EH (cell line): ENCODE measurements around the gene ATM.
"Not testable (repeated sequence)": the region's sequence is repeated elsewhere in the genome, so short reads cannot be mapped to it uniquely, and the experiment has no call there.

ENCODE experiments used
- DNase-seq: peaks from one replicate; pipeline ENCODE4 v3.0.0-alpha.2; 2015; ENCODE audit warnings: low read depth

Gene ATM

GRCh38 chr11:108369064-108369463, 146.2 kb downstream of the ATM start:
- DNase-seq = no peak

- DNase-seq = no peak
Observed at GRCh38 chr11:108370315-108370714, 147.4 kb downstream of the ATM start.

DNA sequence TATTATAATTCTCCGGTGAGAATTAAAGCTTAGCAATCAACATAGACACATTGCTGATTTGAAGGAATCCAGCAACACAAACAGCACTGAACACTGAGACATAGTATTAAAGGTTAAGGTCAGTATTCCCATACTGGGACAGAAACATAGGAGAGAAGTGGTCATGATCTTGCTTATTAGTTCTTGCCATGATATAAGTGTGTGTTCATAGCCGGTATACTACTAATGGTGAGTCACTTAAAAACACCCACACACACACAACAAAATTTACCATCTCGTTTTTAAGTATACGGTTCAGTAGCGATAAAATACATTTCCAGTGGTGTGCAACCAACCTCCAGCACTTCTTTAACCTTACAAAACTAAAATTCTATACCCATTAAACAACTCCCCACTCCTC, 148.1 kb downstream of the ATM start:
- DNase-seq = no peak

DNA sequence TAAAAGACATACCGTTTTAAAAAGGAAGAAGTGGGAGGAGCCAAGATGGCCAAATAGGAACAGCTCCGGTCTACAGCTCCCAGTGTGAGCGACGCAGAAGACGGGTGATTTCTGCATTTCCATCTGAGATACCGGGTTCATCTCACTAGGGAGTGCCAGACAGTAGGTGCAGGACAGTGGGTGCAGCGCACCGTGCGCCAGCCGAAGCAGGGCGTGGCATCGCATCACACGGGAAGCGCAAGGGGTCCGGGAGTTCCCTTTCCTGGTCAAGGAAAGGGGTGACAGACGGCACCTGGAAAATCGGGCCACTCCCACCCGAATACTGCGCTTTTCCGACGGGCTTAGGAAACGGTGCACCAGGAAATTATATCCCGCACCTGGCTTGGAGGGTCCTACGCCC, 150.6 kb downstream of the ATM start:
- DNase-seq = not testable (repeated sequence)

- no peak for DNase-seq
Observed at GRCh38 chr11:108388576-108388975, 165.7 kb downstream of the ATM start.

DNA sequence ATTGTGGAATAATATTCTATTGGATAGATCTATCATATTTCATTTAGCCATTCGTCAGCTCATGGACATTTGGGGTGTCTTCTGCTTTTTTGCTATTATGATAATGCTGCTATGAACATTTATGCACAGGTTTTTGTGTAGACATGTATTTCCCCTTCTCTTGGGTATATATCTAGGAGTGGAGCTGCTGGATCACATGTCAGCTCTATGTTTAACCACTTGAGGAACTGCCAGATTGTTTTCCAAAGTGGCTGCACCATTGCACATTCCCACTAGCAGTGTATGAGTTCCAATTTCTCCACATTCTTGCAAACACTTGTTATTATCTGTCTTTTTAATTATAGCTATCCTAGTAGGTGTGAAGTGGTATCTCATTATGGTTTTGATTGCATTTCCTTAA, 169.5 kb downstream of the ATM start:
- DNase-seq = no peak

DNA sequence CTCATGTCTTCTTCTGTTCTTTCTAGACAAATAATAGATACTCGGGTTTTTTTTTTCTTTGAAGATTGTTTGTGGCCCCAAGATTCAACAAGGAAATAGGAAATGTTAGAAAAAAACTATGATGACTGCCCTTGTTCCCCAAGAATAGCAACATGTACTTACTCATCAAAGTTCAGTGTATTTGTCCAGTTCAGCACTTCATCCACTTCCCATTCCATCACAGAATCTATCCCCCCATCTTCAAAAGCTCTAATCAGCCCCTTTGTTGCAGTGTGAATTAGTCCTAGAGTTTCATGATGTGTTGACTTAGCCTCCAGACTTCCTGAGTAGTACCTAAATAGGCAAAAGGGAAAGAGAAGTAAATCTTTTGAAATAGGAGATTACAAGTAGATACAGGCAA, 170.2 kb downstream of the ATM start:
- no peak for DNase-seq

DNA sequence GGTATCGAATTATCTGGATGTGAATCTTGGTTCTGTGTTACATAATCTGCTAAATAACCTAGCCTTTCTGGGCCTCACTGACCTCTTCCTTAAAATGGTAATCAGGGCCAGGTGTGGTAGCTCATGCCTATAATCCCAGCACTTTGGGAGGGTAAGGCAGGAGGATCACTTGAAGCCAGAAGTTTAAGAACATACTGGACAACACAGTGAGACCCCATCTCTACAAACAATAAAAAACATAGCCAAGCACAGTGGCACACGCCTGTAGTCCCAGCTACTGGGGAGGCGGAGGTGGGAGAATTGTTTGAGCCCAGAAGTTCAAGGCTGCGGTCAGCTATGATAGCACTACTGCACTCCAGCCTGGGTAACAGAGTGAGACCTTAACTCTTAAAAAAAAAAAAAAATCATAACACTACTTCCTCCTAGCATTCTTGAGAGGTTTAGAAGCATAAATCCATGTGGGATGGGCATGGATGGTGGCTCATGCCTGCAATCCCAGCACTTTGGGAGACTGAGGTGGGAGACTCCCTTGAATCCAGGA, 171.9 kb downstream of the ATM start:
- no peak for DNase-seq

DNA sequence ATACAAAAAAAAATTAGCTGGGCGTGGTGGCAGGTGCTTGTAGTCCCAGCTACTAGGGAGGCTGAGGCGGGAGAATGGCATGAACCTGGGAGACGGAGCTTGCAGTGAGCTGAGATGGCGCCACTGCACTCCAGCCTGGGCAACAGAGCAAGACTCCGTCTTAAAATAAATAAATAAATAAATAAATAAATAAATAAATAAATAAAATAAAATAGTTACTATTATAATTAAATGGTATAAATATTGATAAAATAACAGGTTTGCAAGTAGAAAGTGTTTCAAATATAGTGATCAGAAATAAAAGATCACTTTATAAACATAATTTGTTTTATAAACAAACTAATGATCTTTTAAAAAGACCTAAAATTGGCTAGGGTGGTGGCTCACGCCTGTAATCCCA, 173.8 kb downstream of the ATM start:
- not testable (repeated sequence) for DNase-seq

- no peak for DNase-seq
Observed at GRCh38 chr11:108398439-108398838, 175.6 kb downstream of the ATM start.

- DNase-seq = no peak
Observed at GRCh38 chr11:108402241-108402640, 179.4 kb downstream of the ATM start.

GRCh38 chr11:108403052-108403451, 180.2 kb downstream of the ATM start:
- no peak for DNase-seq

DNA sequence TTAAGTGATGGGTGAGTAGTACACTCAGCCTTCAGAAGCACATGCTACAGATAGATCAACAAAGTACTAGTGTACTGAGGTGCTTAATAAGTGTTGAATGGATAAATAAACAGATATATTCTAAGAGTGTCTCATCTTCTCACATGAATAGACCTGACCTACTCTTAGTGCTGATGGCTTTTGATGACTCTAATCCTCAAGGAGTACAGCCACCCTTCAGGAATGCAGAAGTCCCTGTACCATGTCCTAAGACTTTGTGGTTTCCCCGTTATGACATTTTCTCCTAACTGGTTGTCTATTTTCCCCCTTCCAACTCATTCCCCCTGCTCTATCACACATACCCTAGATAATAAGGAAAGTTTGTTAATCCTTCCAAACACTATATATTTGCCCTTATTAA, 182.8 kb downstream of the ATM start:
- DNase-seq = peak; percentile 9

- DNase-seq = no peak
Observed at GRCh38 chr11:108414958-108415357, 192.1 kb downstream of the ATM start.

DNA sequence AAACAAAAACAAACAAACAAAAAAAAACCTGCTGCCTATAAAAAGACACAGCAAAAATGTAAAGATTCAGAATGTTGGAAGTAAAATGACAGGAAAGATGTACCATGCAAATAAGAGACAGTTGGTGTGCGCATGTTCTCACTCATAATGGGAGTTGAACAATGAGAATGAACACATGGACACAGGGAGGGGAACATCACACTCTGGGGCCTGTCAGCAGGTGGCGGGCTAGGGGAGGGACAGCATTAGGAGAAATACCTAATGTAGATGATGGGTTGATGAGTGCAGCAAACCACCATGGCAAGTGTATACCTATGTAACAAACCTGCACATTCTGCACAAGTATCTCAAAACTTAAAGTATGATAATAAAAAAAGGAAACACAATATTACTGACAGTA, 194.7 kb downstream of the ATM start:
- peak; percentile 33 for DNase-seq
